Activated T-cell treated with anti-CD3 and anti-CD28 coated beads for 24 hours (primary cell): ENCODE data around the gene PLOD1.
"Not testable (repeated sequence)": the region's sequence is repeated elsewhere in the genome, so short reads cannot be mapped to it uniquely, and the experiment has no call there.

Experiments used
- DNase-seq: peaks from one replicate; pipeline ENCODE4 v3.0.0-alpha.2; 2020; ENCODE audit warnings: low read depth

Gene PLOD1

DNA sequence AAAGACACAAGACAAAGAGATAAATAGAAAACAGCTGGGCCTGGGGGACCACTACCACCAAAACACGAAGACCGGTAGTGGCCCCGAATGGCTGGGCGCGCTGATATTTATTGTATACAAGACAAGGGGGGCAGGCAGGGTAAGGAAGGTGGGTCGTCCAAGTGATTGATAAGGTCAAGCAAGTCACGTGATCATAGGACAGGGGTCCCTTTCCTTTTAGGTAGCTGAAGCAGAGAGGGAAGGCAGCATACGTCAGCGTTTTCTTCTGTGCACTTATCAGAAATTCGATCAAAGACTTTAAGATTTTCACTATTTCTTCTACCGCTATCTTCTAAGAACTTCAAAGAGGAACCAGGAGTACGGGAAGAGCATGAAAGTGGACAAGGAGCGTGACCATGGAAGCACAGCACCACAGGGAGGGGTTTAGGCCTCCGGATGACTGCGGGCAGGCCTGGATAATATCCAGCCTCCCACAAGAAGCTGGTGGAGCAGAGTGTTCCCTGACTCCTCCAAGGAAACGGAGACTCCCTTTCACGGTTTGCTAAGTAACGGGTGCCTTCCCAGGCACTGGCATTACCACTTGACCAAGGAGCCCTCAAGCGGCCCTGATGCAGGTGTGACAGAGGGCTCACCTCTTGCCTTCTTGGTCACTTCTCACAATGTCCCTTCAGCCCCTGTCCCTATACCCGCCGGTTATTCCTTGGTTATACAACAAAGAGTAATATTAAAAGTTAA lies 21.9 kb upstream of the PLOD1 start:
- DNase-seq: not testable (repeated sequence)

DNA sequence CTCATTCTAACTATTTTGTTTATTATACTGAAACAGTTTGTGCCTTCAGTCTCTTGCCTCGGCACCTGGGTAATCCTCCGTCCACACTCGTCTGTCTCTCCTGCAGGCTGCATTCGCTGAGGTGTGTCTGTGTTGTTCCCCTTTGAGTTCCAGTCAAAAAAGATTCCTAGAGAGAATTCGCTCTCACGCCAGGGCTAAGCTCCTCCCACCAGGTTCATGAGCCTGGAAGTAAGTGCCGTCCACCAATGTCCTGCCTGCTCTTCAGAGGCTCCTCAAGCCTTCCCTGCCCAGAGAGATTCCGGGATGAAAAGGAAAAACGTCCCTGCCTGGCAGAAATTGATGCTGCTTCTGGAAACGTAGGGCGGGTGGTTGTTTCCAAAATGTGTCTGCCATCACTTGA lies 21.2 kb upstream of the PLOD1 start:
- no peak for DNase-seq

DNA sequence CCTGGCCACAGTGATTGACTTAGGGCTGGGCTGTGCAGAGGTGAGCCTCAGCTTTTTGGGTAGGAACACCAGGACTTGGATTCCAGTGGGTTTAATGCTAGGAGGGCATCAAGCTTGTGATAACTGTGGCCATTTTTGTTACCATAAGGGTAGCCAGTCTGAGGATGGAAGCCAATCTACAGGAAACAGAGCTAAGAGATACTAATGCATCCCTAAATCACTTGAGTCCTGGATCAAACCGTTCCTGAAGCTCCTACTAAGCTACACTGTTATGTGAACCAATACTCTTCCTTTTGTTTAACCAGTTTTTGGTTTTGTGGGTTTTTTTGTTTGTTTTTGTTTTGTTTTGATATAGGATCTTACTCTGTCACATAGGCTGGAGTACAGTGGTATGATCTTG lies 20.5 kb upstream of the PLOD1 start:
- no peak for DNase-seq

DNA sequence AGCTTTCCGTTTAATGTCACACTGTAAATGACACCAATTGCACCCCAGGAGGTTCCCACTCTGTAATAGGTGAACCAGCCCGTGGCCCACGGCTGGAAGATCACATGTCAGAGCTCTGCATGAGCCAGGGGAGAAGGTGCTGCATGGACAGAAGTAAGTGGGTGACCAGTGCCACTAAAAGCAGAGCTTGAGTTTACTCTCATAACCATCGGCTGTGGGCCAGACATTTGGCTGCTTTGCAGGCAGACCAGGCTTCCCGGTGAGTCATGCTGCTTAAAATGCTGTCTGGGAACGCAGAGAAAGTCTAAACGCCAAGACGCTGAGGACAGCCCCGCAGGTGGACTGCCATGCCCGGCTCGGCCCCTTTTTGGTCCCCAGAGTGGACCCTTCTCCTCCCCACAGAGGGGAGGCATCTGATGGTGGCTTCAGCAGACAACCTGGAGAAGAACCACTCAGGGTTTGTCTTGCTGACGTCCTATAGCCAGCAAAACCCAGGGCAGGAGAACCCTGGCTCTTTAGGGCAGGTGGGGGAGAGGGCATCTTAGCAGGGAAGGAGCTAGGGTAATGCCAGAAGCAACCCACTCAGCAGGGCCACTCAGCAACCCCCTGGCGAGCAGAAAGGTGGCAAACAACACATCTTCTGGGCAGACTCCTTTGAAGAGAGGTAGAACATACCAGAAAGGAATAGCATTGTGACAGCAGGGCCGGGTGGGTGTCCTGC lies 15.6 kb upstream of the PLOD1 start:
- no peak for DNase-seq

DNA sequence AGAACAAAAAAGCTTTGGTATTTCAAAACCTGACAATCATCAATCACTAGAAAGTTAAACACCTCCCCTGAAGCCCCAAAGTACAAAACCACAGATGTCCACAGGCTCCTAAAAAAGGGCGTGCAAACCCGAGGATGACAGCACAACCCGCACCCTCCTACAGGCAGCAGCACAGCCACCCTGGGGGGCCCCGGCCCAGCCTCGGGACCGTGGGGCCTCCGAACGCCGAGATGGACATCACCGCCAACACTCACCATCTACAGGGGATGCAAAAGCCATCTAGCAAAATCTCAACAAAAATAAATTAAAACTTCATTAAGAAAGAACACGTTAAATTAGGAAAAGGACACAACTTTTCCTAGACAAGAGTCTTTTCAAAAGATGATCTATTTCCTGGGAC lies 14.9 kb upstream of the PLOD1 start:
- DNase-seq: no peak

DNA sequence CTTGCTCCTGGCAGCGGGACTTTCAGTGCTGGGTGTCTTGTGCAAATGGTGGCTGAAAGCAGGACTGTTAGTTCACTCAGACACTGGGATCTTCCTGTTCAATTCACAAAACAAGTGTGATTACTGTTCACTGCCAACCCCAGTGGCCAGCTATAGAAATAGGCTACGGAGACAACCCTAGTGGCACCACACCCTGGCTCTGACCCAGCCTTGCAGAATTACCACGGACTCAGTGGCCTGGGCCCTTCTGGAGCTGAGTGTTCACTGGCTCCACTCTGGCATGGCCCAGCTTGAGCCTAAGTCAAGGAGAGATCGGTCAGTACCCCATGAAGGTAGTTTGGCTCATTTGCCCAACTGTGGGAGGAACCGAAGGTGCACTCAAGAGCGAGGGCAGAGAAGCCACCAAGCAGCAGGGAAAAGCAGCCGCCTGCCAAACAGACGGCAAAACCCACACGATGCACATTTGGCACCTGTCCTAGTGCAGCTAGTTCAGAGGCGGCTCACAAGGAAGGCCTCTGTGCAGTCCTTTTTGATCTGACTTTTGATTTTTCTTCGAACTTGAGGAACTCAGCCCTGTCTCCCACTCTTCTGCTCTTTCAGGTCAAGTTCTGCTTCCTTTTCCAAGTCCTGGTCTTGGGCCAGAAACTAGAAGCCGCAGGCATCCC lies 14.1 kb upstream of the PLOD1 start:
- DNase-seq: no peak

DNA sequence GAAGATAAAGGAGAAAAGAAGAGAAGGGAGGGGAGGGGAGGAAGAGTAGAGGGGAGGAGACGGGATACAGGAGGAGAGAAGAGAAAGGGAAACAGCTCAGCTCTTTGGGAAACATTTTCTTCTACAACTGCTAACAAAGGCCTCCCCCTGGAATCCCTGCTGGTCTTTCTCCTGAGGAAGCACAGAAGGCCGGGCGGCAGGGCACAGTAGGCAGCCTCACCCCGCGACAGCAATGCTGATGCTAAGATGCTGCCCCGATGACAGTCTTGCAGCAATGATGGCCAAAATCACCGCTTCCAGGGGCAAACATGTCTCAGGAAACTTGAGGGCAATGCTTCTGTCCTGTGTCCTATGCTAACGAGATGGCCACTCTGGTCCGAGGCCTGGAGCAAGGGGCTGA lies 13.5 kb upstream of the PLOD1 start:
- no peak for DNase-seq

DNA sequence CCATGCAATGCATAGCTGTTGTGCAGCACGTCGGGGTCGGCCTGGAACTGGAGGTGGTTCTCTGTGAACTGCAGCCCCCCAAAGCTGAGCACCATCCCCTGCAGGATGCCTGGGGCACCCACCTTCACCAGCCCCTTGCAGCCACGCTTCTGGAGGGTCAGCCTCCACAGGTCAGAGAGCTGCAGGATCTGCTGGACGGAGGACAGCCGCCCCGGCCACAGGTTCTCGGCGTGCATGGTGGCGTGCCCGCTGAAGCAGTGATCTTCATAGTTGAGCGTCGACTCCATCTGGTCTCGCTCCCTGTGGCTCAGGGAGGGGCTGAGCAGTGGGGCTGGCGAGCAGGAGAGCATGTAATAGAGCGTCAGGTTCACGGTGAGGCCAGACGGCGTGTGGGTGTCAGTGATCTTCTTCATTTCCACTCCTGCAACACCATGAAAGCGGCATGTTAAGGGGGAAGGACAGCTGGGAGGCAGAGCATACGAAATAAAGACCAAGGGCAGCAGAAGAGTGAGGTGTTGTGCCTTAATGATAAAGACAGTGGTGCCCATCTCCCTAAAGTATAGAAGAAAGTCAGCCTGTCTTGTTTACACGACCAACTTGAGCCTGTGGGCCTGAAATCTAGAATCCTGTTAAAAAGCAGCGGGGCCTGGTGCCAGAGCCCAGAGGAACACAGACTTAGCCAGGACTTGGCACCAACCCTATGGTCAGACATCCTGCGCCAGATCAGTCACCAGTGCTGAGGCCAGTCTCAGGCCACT lies 11.3 kb upstream of the PLOD1 start:
- DNase-seq: no peak

DNA sequence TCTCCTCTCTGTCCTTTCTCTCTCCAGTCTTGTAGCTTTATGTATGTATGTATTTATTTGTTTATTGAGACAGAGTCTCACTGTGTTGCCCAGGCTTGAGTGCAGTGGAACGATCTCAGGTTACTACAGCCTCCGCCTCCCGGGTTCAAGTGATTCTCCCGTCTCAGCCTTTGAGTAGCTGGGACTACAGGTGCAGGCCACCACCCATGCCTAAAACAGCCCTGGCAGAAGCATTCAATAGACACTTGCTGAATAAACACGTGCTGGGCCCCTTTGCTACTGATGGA lies 10.7 kb upstream of the PLOD1 start:
- DNase-seq: no peak

DNA sequence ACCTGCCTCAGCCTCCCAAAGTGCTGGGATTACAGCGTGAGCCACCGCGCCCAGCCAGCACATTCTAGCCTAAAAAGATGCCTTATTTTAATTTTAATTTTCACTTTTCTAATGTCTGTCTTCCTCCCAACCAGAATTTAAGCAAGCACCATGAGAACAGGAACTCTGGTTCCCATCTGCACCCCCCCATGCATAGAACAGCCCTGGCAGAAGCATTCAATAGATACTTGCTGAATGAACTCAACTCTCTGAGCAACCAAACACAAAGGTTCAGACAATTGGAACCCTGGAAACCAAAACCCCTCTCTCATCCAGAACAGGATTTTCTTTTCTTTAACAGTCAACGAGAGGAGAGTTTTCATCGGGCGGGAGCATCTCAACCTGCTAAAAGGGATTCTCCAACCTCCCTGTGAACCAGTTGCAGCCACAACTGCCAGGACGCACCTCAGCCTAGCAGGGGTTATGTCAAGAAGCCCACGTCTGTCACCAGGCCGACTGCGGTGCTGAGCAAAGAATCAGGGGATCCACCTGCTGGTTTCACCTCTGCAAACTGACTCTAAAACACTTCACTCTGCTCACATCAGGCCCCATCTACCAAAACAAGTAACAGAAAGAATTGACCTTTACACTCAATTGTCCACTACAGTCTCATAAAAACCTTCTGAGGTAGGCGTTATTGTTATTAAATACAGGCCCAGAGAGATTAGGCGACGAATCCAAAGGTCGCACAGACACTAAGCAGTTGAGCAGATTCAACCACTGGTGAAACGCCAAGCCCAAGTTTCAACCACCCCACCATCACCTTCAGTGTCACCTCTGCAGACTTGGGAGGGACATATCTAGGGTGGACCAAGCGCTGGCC lies 10.0 kb upstream of the PLOD1 start:
- DNase-seq: no peak

DNA sequence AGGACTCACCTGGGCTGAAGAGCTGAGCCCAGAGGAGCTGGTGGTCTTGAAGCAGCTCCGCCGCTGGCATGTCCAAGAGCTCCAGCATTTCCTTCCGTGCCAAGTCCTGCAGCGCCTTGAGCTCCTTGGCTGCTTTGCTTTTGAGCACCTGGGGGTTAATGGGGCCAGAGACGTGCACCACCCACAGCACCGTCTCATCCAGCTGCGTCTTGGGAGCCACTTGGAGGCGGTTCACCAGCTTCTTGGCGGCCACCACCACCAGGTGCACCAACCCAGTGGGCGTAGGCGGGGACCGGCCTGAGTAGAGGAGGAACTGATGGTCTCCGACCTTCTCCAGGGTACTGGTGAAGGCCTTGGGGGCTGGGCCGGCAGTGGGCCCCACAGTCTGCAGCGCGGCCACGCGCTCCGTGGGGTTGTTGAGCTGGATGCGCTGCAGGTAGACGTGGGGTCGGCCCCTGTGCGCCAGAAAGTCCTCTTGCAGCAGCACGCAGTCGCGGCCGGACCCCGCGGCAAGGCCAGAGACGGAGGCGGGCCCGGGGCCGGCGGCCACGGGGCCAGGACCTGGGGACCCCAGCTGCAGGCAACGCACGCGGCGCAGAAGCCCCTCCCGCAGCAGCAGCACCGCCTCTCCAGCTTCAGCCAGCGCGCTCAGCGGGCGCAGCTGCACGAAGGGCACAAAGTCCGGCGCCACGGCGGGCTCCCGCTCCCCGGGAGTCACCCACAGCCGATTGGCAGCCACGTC lies 9.2 kb upstream of the PLOD1 start:
- DNase-seq: not testable (repeated sequence)

DNA sequence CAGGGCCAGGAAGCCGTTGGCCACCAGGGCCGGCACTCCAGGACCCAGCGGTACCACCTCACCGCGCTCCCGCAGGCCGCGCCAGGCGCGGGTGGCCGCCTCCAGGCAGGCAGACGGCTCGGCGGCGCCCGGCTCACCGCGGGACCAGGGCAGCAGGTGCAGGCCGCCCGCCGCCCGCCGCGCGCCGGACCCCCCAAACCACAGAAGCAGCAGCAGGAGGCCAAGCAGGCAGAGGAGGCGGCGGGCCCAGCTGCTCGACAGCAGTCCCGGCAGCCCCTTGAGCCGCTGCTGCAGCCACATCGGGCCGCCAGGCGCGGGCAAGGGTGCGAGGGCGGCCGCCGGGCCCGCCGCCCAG lies 8.6 kb upstream of the PLOD1 start:
- DNase-seq: no peak

DNA sequence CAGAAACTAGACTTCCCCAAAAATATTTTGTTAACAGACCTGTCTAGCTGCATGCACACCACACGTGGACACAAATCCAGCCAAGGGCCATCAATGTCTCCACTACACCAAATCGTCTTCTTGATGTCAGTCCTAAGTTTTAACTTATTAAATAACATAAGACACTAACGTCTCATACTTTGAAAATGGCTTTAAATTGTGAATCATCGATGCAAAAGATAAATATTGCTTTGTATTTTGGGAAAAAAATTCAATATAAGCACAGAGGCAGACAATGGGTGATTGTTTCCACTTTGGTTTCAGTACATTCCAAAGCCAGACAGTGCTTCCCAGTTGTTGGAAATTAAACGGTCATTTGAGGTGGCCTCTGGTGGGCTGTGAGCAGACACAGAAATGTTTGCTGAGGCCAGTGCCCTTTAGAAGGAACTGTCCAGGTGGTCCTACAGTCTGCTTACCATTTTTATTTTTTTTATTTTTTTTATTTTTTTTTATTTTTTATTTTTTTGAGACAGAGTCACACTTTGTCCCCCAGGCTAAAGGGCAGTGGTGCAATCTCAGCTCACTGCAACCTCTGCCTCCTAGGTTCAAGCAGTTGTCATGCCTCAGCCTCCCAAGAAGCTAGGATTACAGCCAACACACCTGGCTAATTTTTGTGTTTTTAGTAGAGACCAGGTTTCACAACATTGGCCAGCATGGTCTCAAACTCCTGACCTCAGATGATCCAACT lies 6.5 kb upstream of the PLOD1 start:
- DNase-seq: no peak

DNA sequence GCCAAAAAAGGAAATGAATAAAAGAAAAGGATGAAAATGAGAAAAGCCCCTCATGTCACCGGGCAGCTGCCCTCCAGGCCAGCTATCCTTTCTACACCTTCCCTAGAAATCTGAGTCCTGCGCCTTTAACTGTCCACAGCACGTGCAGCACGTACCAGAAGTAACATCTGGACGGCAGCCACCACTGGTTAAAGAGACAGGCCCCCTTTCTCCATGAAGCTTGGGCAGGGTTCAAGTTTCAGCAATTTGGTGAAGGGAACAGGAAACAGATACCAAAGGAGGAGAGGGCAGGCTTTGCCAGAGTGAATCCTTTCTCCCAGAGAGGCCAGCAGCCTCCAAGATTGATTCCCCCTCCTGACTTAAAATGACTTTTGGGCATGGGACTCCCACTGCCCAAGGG lies 4.7 kb upstream of the PLOD1 start:
- DNase-seq: no peak

DNA sequence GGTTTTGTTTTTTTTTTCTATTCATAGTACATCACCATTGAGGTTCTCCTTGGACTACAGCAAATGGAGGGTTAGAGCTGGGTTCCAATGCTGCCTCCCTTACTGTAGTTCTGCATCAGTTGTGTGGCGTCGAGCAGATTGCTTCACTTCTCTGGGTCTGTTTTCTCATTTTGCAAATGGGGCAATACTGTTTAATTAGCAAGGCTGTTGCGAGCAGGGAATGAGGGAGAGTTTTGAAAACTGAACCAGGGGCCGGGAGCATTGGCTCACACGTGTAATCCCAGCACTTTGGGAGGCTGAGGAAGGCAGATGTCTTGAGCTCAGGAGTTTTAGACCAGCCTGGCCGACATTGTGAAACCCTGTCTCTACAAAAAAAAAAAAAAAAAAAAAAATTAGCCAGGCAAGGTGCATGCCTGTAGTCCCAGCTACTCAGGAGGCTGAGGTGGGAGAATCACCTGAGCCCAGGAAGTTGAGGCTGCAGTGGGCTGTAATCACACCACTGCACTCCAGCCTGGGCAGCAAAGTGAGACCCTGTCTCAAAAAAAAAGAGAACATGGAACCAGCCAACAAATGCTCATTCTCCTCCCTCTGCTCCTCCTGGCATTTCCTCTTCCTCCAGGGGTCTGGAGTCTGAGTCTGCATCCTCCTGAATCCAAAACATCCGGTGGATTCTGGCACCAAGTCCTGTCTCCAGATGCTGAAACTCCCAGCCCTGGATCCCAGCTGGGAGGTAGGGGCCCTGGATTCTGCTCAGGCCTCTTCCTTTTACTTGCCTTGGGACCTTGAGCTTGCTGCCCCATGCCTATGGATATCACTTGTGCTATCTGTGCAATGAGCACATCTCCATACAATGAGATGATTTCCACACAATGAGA lies 3.7 kb upstream of the PLOD1 start:
- no peak for DNase-seq

DNA sequence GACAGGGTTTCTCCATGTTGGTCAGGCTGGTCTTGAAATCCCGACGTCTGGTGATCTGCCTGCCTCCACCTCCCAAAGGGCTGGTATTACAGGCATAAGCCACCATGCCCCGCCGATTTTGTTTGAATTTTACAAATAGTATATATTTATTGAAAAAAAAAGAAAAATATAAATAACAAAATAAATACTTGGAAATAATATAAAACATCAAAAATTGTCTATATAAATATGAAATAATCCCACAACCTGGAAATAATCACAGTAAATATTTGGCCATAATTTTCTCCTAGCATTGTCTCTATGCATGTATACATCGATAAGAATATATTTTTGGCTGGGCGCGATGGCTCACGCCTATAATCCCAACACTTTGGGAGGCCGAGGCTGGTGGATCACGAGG lies 2.7 kb upstream of the PLOD1 start:
- DNase-seq: no peak

DNA sequence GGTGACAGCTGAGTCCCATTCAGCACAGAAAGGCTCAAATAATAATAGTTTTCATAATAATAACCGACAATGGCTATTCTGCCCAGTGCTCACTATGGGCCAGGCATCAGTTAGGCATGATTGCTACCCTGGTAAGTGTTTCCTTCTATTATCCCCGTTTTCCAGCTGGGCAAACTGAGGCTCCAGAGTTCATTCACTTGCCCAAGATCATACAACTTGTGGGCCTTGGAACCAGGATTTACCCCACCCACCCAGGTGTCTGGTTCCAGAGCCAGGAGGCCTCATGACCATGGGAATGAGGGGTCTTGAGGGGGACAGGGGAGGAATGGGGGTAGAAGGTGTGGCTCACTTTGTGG lies 518 bp downstream of the PLOD1 start:
- no peak for DNase-seq

DNA sequence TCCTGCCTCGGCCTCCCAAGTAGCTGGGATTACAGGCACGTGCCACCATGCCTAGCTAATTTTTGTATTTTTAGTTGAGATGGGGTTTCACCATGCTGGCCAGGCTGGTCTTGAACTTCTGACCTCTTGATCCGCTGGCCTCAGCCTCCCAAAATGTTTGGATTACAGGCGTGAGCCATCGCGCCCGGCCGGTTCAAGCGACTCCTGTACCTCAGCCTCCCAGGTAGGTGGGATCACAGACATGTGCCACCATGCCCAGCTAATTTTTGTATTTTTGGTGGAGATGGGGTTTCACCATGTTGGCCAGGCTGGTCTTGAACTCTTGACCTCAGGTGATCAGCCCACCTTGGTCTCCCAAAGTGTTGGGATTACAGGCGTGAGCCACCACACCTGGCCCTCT lies 1.2 kb downstream of the PLOD1 start:
- DNase-seq: not testable (repeated sequence)

DNA sequence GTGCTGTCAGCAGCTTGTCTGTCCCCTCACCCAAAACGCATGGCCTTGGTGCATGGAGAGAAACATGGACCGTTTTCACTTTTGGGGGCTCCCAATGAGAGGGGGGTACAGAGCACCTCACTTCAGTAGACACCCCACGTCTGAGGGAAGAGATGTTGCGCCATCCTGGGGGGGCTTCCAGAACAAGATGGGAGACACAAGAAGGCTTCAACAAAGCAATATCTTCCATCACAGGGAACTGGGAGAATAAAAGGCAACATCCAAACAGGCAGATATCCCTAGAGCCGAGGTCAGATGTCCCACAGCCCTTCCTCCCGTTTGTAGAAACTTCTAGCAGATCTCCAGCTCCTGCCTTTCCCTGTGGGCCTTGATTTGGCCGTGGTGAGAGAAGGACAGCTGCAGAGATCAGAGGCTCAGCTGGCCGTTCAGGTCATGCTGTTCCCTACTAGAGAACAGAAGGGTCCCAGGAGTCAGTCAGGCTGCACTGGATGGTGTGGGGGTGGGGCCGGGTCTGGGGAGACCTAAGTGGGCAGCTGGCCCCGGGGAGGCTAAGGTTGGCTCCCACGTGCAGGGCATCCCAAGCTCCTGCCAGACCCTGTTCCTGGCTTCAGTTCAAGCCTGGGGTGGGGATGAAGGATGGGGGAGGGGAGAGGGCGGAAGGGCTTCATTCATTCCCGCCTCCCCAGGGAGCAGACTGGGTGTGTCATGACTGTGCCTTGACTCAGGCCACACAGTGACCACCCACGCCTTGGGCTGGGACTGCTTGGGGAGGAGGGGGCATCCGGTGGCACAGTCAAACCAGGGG lies 4.4 kb downstream of the PLOD1 start:
- no peak for DNase-seq
